Esophagus (tissue), 2 donors: ENCODE results near the gene AMBP. TPM values are rescaled to one million over a fixed set of nuclear protein-coding genes. Genes with fewer than 3 reads are reported as not detected.

Experiments used
- H3K27ac ChIP-seq, 2 donors: one replicate each; pipeline ENCODE4 v1.5.1; 2013; ENCODE audit warnings: low read depth in 2 of 2, mild to moderate bottlenecking in 2 of 2, inconsistent platforms in 1 of 2, low read length in 1 of 2, moderate library complexity in 1 of 2
- H3K27me3 ChIP-seq, 2 donors: one replicate each; pipeline ENCODE4 v1.6.1; 2013; ENCODE audit warnings: low read length in 2 of 2, control low read depth in 1 of 2, mild to moderate bottlenecking in 1 of 2; ENCODE audit not compliant: insufficient read depth in 2 of 2, control insufficient read depth in 1 of 2
- H3K36me3 ChIP-seq, 2 donors: one replicate each; pipeline ENCODE4 v1.6.1; 2013; ENCODE audit warnings: low read length in 1 of 2; ENCODE audit not compliant: control insufficient read depth in 2 of 2, insufficient read depth in 2 of 2
- H3K4me1 ChIP-seq, 2 donors: one replicate each; pipeline ENCODE4 v1.6.1; 2013; ENCODE audit warnings: low read length in 1 of 2; ENCODE audit not compliant: control insufficient read depth in 2 of 2, insufficient read depth in 2 of 2
- H3K4me3 ChIP-seq, 2 donors: one replicate each; pipeline ENCODE4 v1.5.1; 2013; ENCODE audit warnings: low read length in 2 of 2, mild to moderate bottlenecking in 2 of 2, low read depth in 1 of 2, moderate library complexity in 1 of 2
- H3K9me3 ChIP-seq, 2 donors: one replicate each; pipeline ENCODE4 v1.6.1; 2013; ENCODE audit warnings: mild to moderate bottlenecking in 2 of 2, low read depth in 1 of 2, low read length in 1 of 2, moderate library complexity in 1 of 2; ENCODE audit not compliant: control insufficient read depth in 2 of 2, insufficient read depth in 1 of 2
- WGBS, 2 donors: extraction: QIAGEN DNeasy Blood & Tissue Kit; methylation state at CpG; one replicate each; pipeline ENCODE4 v1.1.7; 2013; 5-methylcytosine and 5-hydroxymethylcytosine counted together
- polyA plus RNA-seq, 2 donors: library from polyadenylated mRNA; stranded (reverse); fragments of 200-250 nt; gene quantifications; one replicate each; pipeline ENCODE4 v1.2.3, GENCODE V29; 2013
- donor health status: healthy with polysubstance abuse.
- donor health status: Bipolar disorder and iron deficiency.

The AMBP gene
- polyA plus RNA-seq, 2 donors = 0.11 to 0.28 TPM

- no peaks in the 10 kb centered on the region for H3K9me3 ChIP-seq
- no peak overlapping the region for H3K27ac ChIP-seq
- 87 to 95% methylated on average over 4 of the region's 4 CpGs for WGBS, 2 donors
- no peaks in the 10 kb centered on the region for H3K36me3 ChIP-seq
- H3K4me1 ChIP-seq = peaks cover 3 to 5% of the 10 kb centered on the region in 2 donors
- H3K27me3 ChIP-seq = no peaks in the 10 kb centered on the region
- H3K4me3 ChIP-seq = no peak overlapping the region
These were observed 15.0 kb upstream of the AMBP start for GRCh38 chr9:114093031-114093471.

GRCh38 chr9:114092336-114092735 lies 14.2 kb upstream of the AMBP start:
- Histone ChIP-seq H3K27me3 (no peaks in the 10 kb centered on the region), H3K9me3 (no peaks in the 10 kb centered on the region), H3K36me3 (no peaks in the 10 kb centered on the region), H3K27ac (no peak overlapping the region), H3K4me1 (no peaks in the 10 kb centered on the region), H3K4me3 (no peak overlapping the region)
- 92 to 93% methylated on average over 4 of the region's 4 CpGs for WGBS, 2 donors

DNA sequence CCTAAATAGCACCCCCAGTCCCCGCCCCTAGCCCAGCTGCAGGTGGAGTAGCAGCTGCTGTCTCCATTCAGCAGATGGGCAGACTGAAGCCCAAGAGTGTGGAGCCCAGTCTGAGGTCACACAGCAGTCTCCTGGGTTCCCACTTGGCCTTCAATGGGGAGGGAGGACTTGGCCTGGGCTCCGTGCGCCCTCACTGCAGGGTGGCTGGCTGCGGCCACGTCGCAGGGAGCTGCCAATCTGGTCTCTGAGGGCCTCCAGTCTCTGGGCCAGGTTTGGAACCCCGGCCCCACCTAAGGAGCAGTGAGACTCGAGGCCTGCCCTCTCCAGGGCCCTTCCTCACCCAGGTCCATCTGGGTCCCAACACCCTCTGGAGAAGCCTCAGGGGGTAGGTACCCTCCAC lies 13.6 kb upstream of the AMBP start:
- Histone ChIP-seq H3K36me3 (no peaks in the 10 kb centered on the region), H3K27ac (no peak overlapping the region), H3K9me3 (no peaks in the 10 kb centered on the region), H3K4me3 (no peak overlapping the region), H3K27me3 (no peaks in the 10 kb centered on the region), H3K4me1 (no peaks in the 10 kb centered on the region)
- WGBS, 2 donors = 94 to 97% methylated on average over 8 of the region's 8 CpGs

DNA sequence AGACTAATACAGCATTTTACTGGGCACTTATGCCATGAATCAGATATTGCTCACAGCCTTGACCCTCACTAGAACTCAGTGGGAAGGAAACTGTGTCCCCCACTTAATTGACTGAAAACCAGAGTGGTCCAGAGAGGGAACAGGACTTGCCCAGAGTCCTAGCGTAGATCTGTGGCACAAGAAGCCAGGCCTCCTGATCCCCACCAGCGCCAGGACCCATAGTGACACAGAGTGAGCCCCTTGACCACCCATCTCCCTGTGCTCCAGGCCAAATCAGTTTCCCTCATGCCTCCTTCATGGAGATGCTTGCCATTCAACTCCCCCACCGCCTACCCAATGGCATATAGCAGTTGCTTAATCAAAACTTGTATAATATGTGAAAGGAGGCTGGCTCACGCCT lies 12.7 kb upstream of the AMBP start:
- 92 to 95% methylated on average over 4 of the region's 4 CpGs for WGBS, 2 donors
- no peaks in the 10 kb centered on the region for H3K27me3 ChIP-seq
- no peaks in the 10 kb centered on the region for H3K36me3 ChIP-seq
- H3K27ac ChIP-seq = no peak overlapping the region
- no peaks in the 10 kb centered on the region for H3K4me1 ChIP-seq
- H3K9me3 ChIP-seq = no peaks in the 10 kb centered on the region
- no peak overlapping the region for H3K4me3 ChIP-seq

- no peaks in the 10 kb centered on the region for H3K36me3 ChIP-seq
- no peaks in the 10 kb centered on the region for H3K4me1 ChIP-seq
- H3K4me3 ChIP-seq = no peak overlapping the region
- no peaks in the 10 kb centered on the region for H3K27me3 ChIP-seq
- H3K9me3 ChIP-seq = no peaks in the 10 kb centered on the region
- no peak overlapping the region for H3K27ac ChIP-seq
- 88 to 95% methylated on average over 4 of the region's 4 CpGs for WGBS, 2 donors
These were observed 11.2 kb upstream of the AMBP start for GRCh38 chr9:114089206-114089840.

DNA sequence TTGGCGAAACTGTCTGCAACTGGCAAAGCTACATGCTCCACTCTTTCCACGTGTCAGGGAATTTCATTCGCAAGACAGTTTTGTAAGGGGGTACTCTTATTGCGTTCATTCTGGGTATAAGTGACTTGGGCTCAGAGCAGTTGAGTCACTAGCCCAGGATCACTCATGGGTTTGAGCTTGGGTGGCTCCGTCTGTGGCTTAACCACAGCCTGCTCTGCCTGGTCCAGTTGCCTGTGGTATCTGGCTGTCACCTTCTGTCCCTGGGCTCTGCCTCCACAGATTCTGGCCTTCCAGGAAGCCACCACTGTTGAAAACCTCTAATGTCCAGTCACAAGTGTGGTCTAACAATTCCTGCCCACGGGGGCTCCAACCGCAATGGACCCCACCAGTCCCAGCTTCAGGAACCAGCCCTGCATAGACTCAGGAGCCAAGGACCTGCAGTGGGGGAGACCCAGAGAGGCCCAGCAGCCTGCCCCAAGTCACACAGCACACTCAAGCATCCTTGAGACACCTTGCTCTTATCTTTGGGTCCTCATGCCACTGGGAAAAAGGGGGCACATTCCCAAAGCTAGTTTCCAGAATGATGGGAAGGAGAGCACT lies 10.6 kb upstream of the AMBP start:
- H3K36me3 ChIP-seq = no peaks in the 10 kb centered on the region
- no peak overlapping the region for H3K4me3 ChIP-seq
- 89 to 94% methylated on average over 7 of the region's 7 CpGs for WGBS, 2 donors
- no peaks in the 10 kb centered on the region for H3K4me1 ChIP-seq
- H3K27ac ChIP-seq = no peak overlapping the region
- H3K9me3 ChIP-seq = no peaks in the 10 kb centered on the region
- H3K27me3 ChIP-seq = no peaks in the 10 kb centered on the region

DNA sequence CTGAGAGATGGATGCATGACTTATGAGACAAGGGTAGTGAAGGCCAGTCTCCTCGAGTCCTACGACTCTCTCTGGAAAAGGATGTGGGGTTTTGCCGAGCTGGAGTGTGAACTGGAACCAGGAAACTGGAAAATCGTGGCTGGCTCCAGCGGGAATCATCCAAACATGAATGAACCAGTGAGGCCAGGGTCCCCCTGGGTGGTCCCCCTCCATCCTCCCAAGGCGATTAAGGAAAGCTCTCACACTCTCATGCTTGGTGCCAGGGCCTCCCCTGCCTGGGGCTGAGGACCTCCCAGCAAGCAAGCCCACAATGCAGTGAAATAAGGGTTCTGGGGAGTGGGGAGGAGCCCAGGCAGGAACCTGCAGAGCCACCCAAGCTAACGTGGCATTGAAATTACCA lies 9.6 kb upstream of the AMBP start:
- no peak overlapping the region for H3K4me3 ChIP-seq
- no peaks in the 10 kb centered on the region for H3K9me3 ChIP-seq
- H3K27me3 ChIP-seq = no peaks in the 10 kb centered on the region
- no peak overlapping the region for H3K27ac ChIP-seq
- 66 to 73% methylated on average over 7 of the region's 7 CpGs for WGBS, 2 donors
- no peaks in the 10 kb centered on the region for H3K4me1 ChIP-seq
- no peaks in the 10 kb centered on the region for H3K36me3 ChIP-seq

DNA sequence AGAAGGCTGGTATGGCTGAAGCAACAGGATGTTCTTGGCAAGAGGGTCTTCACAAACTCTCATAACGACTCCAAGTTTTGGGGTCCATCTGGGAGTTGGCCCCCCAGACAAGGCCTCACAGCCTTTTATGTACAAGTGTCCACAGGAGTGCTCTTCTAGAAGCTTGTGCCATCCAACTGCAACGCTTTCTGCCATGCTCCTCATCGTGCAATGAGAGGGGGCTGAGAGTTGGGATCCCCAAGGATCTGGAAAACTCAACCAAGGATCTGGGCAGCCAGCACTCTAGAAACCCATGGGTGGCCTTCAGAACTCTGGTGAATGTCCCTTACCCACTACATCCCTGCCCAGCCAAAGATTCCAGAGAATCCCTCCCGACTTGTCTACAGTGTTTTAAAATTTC lies 8.5 kb upstream of the AMBP start:
- no peaks in the 10 kb centered on the region for H3K9me3 ChIP-seq

DNA sequence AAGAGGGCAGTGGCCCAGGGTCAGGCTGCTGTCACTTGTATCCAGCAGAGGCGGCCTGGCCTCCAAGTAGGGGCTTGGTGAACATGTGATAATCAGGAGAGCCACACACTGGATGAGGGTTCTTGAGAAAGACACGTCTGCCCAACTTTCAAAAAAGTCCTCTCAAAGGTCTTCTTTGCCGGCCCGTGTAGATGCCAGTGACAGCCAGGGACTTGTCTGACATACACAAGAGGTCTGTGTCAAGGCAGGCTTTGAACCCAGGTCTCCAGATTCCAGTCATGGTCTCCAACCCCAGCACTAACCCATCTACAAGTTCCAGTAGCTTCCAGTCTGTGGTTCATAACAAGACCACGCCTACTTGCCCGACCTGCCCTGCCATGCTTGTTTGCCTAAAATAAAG lies 7.9 kb upstream of the AMBP start:
- 86 to 89% methylated on average over 6 of the region's 6 CpGs for WGBS, 2 donors
- H3K27me3 ChIP-seq = no peaks in the 10 kb centered on the region
- H3K27ac ChIP-seq = no peak overlapping the region
- no peak overlapping the region for H3K4me3 ChIP-seq
- no peaks in the 10 kb centered on the region for H3K4me1 ChIP-seq
- H3K9me3 ChIP-seq = no peaks in the 10 kb centered on the region
- no peaks in the 10 kb centered on the region for H3K36me3 ChIP-seq

More for the DNA sequence above, 8.5 kb upstream of the AMBP start:
- Histone ChIP-seq H3K36me3 (no peaks in the 10 kb centered on the region), H3K27me3 (no peaks in the 10 kb centered on the region), H3K4me1 (no peaks in the 10 kb centered on the region), H3K4me3 (no peak overlapping the region), H3K27ac (no peak overlapping the region)
- WGBS, 2 donors = 89 to 92% methylated on average over 4 of the region's 4 CpGs

- Histone ChIP-seq H3K27ac (no peak overlapping the region), H3K4me3 (no peak overlapping the region), H3K27me3 (no peaks in the 10 kb centered on the region), H3K4me1 (no peaks in the 10 kb centered on the region), H3K9me3 (no peaks in the 10 kb centered on the region), H3K36me3 (no peaks in the 10 kb centered on the region)
- WGBS, 2 donors = 93 to 95% methylated on average over 9 of the region's 9 CpGs
These were observed 7.3 kb upstream of the AMBP start for GRCh38 chr9:114085387-114085789.
